ENCODE measurements around the gene SETDB1. TPM values are rescaled to one million over a fixed set of nuclear protein-coding genes. Genes with fewer than 3 reads are reported as not detected.

The SETDB1 gene
- polyA plus RNA-seq, 1 of the 3 experiments (the other 2 are of a cell fraction), result 29.9 TPM

DNA sequence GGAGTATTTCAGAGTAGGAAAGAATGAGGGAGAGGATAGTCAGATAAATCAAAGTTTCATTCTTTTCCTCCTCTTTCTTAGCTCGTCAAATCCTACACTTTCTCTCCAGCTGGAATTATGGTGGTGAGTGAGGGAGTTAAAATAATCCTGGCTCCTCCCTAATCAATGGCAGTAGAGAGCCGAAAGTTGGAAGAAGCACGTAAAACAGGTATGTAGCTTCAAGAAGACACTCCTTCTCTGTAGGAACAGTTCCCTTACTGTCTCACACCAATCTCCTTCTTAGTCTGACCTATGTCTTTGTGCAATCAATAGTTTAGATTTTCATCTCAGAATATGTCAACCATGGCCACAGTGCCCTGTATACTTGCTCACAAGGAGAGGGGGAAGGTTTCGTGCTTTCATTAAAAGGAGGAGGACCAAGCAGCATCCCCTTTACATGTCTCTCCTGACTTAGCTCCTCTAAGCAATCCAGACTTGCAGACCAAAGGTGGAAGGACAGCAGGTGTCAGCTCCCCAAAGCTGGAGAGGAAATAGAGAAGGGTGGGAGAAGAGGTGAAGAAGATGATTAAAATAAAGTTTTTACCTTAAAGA, 79.7 kb downstream of the SETDB1 start:
- Histone ChIP-seq H2AFZ (ENCODE audit: low read depth) (peak overlapping the region; percentile 75), H3K27me3 (ENCODE audit: insufficient read depth) (no peaks in the 10 kb centered on the region), H3K36me3 (replicated peaks in 1 of 2; ENCODE audit: control insufficient read depth in 1 of 2, insufficient read depth in 2 of 2, low read length in 1 of 2) (peaks cover 0 to 2% of the 10 kb centered on the region in 2 experiments), H3K9ac (peak overlapping the region; percentile 69), H3K9me2 (no peaks in the 10 kb centered on the region), H4K20me1 (ENCODE audit: insufficient read depth) (no peaks in the 10 kb centered on the region), H3K79me2 (ENCODE audit: insufficient read depth) (peaks cover 24% of the 10 kb centered on the region; the same call in 1 of the 2 replicates), H3K27ac (ENCODE audit: low read depth in 2 of 2, low read length in 1 of 2) (peak overlapping the region; percentile 86 to 93), H3K4me1 (ENCODE audit: control insufficient read depth in 1 of 2, insufficient read depth in 2 of 2, low read depth in 1 of 2, low read length in 1 of 2) (peaks cover 5 to 30% of the 10 kb centered on the region in 2 experiments; a peak in 2 of 4 replicates), H3F3A (replicated peaks; ENCODE audit: insufficient read depth) (peaks cover 15% of the 10 kb centered on the region), H3K9me3 (no peaks in the 10 kb centered on the region), H3K4me2 (peak overlapping the region; percentile 87), H3K4me3 (ENCODE audit: low read depth in 2 of 2, low read length in 1 of 2) (peak overlapping the region; percentile 56 to 62)
- ChIA-PET CTCF (interaction anchor here (0.8 to 15.9 kb wide), 21 partner anchors 10 to 543 kb away, joined by 3 to 371 read pairs (median 5); partner anchors contain the start of genes ANXA9, CDC42SE1, CERS2 and MLLT11), POLR2A (interaction anchor here (0.5 to 1.8 kb wide), 9 partner anchors 11 to 694 kb away, joined by 3 to 10 read pairs (median 5); partner anchors contain the start of genes ANXA9, C1orf56, CDC42SE1 and CERS2)
- 78% methylated on average over 4 of the region's 4 CpGs for WGBS (ENCODE audit: low lambda C conversion rate)
- TF ChIP-seq, protein P1, sequence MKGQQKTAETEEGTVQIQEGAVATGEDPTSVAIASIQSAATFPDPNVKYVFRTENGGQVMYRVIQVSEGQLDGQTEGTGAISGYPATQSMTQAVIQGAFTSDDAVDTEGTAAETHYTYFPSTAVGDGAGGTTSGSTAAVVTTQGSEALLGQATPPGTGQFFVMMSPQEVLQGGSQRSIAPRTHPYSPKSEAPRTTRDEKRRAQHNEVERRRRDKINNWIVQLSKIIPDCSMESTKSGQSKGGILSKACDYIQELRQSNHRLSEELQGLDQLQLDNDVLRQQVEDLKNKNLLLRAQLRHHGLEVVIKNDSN (IDR thresholded peaks at IDR 0.05; ENCODE audit: borderline replicate concordance, low read depth), result no peak
- no peak for TF ChIP-seq GABPA (IDR thresholded peaks at IDR 0.05; ENCODE audit: low read depth)
- no peak for TF ChIP-seq RAD21 (IDR thresholded peaks at IDR 0.05; ENCODE audit: low read length)
- TF ChIP-seq NFIC (IDR thresholded peaks at IDR 0.05; ENCODE audit: borderline replicate concordance), result no peak
- no peak for TF ChIP-seq POLR2AphosphoS5 (IDR thresholded peaks at IDR 0.05; ENCODE audit: low read depth, low read length)
- no peak for TF ChIP-seq SIN3A (IDR thresholded peaks at IDR 0.05; ENCODE audit: borderline replicate concordance, low read depth, low read length)
- TF ChIP-seq RCOR1 (IDR thresholded peaks at IDR 0.05; ENCODE audit: low read length), result no peak
- TF ChIP-seq, protein P2, sequence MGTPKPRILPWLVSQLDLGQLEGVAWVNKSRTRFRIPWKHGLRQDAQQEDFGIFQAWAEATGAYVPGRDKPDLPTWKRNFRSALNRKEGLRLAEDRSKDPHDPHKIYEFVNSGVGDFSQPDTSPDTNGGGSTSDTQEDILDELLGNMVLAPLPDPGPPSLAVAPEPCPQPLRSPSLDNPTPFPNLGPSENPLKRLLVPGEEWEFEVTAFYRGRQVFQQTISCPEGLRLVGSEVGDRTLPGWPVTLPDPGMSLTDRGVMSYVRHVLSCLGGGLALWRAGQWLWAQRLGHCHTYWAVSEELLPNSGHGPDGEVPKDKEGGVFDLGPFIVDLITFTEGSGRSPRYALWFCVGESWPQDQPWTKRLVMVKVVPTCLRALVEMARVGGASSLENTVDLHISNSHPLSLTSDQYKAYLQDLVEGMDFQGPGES (IDR thresholded peaks at IDR 0.05; ENCODE audit: low read depth, low read length), result no peak
- TF ChIP-seq, protein P3, sequence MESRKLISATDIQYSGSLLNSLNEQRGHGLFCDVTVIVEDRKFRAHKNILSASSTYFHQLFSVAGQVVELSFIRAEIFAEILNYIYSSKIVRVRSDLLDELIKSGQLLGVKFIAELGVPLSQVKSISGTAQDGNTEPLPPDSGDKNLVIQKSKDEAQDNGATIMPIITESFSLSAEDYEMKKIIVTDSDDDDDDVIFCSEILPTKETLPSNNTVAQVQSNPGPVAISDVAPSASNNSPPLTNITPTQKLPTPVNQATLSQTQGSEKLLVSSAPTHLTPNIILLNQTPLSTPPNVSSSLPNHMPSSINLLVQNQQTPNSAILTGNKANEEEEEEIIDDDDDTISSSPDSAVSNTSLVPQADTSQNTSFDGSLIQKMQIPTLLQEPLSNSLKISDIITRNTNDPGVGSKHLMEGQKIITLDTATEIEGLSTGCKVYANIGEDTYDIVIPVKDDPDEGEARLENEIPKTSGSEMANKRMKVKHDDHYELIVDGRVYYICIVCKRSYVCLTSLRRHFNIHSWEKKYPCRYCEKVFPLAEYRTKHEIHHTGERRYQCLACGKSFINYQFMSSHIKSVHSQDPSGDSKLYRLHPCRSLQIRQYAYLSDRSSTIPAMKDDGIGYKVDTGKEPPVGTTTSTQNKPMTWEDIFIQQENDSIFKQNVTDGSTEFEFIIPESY (IDR thresholded peaks at IDR 0.05; ENCODE audit: borderline replicate concordance, low read depth), result no peak
- no peak for TF ChIP-seq FOXM1 (IDR thresholded peaks at IDR 0.05; ENCODE audit: low read depth)
- TF ChIP-seq, protein P4, sequence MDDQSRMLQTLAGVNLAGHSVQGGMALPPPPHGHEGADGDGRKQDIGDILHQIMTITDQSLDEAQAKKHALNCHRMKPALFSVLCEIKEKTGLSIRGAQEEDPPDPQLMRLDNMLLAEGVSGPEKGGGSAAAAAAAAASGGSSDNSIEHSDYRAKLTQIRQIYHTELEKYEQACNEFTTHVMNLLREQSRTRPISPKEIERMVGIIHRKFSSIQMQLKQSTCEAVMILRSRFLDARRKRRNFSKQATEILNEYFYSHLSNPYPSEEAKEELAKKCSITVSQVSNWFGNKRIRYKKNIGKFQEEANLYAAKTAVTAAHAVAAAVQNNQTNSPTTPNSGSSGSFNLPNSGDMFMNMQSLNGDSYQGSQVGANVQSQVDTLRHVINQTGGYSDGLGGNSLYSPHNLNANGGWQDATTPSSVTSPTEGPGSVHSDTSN (IDR thresholded peaks at IDR 0.05), result no peak
- TF ChIP-seq TCF12 (IDR thresholded peaks at IDR 0.05), result no peak
- TF ChIP-seq YY1 (IDR thresholded peaks at IDR 0.05; ENCODE audit: low read depth), result no peak
- TF ChIP-seq, protein P5, sequence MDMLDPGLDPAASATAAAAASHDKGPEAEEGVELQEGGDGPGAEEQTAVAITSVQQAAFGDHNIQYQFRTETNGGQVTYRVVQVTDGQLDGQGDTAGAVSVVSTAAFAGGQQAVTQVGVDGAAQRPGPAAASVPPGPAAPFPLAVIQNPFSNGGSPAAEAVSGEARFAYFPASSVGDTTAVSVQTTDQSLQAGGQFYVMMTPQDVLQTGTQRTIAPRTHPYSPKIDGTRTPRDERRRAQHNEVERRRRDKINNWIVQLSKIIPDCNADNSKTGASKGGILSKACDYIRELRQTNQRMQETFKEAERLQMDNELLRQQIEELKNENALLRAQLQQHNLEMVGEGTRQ (IDR thresholded peaks at IDR 0.05; ENCODE audit: borderline replicate concordance, low read depth, low read length), result no peak
- no peak for TF ChIP-seq GATA2 (CRISPR knock-in tag; IDR thresholded peaks at IDR 0.05)
- TF ChIP-seq EZH2phosphoT487 (IDR thresholded peaks at IDR 0.05; ENCODE audit: borderline replicate concordance, low read depth), result no peak
- no peak for TF ChIP-seq TAF1 (IDR thresholded peaks at IDR 0.05; ENCODE audit: borderline replicate concordance, low read depth, low read length)
- no peak for TF ChIP-seq RXRA (IDR thresholded peaks at IDR 0.05; ENCODE audit: borderline replicate concordance, low read depth)
- no peak for TF ChIP-seq MXI1 (IDR thresholded peaks at IDR 0.05; ENCODE audit: low read depth, low read length)
- TF ChIP-seq TEAD4 (IDR thresholded peaks at IDR 0.05; ENCODE audit: borderline replicate concordance, insufficient read depth), result no peak
- no peak for DNase-seq
